NCI-H2196 treated with DMSO at 0.1 percent for 48 hours (cell line): ENCODE measurements around the gene PLXNB2.
A peak's percentile ranks its signal among the peaks of the same experiment; 100 is the strongest.
"Not testable (repeated sequence)": the region's sequence is repeated elsewhere in the genome, so short reads cannot be mapped to it uniquely, and the experiment has no call there.

ENCODE experiments used
- DNase-seq: peaks from one replicate; lab custom pipeline; 2025; ENCODE audit not compliant: unreplicated experiment; lab: John Stamatoyannopoulos, UW

The PLXNB2 gene

GRCh38 chr22:50326956-50327710 is 19.7 kb upstream of the PLXNB2 start, which contains the start of gene DENND6B:
TSS of gene DENND6B (minus strand) at chr22:50327012. CDS start at chr22:50326988, 24 bp downstream.
- DNase-seq: peak; percentile 49

GRCh38 chr22:50326225-50326955 is 18.9 kb upstream of the PLXNB2 start:
- DNase-seq: no peak

GRCh38 chr22:50325444-50326224 is 18.2 kb upstream of the PLXNB2 start:
- DNase-seq: no peak

- no peak for DNase-seq
Observed at GRCh38 chr22:50323900-50324299, 16.5 kb upstream of the PLXNB2 start.

- not testable (repeated sequence) for DNase-seq
Observed at GRCh38 chr22:50322382-50323104, 15.1 kb upstream of the PLXNB2 start.

- no peak for DNase-seq
Observed at GRCh38 chr22:50320671-50321325, 13.4 kb upstream of the PLXNB2 start.

GRCh38 chr22:50320116-50320515 is 12.7 kb upstream of the PLXNB2 start:
- no peak for DNase-seq

- DNase-seq: no peak
Observed at GRCh38 chr22:50319503-50319951, 12.1 kb upstream of the PLXNB2 start.

- no peak for DNase-seq
Observed at GRCh38 chr22:50318698-50319411, 11.4 kb upstream of the PLXNB2 start.

- no peak for DNase-seq
Observed at GRCh38 chr22:50318356-50318697, 10.9 kb upstream of the PLXNB2 start.

- no peak for DNase-seq
Observed at GRCh38 chr22:50317674-50318073, 10.2 kb upstream of the PLXNB2 start.

GRCh38 chr22:50317178-50317577 is 9.7 kb upstream of the PLXNB2 start:
- no peak for DNase-seq

GRCh38 chr22:50316114-50317065 is 8.9 kb upstream of the PLXNB2 start:
- no peak for DNase-seq

GRCh38 chr22:50315289-50316113 is 8.1 kb upstream of the PLXNB2 start:
- no peak for DNase-seq

GRCh38 chr22:50314455-50315288 is 7.2 kb upstream of the PLXNB2 start:
- DNase-seq: no peak

- no peak for DNase-seq
Observed at GRCh38 chr22:50314081-50314454, 6.6 kb upstream of the PLXNB2 start.

- DNase-seq: no peak
Observed at GRCh38 chr22:50313600-50313999, 6.2 kb upstream of the PLXNB2 start.
